ENCODE results near the gene KCNJ8. TPM values are rescaled to one million over a fixed set of nuclear protein-coding genes. Genes with fewer than 3 reads are reported as not detected.

Gene KCNJ8
- total RNA-seq, 2 donors from 2014 or later = 0.84 to 2.7 TPM

DNA sequence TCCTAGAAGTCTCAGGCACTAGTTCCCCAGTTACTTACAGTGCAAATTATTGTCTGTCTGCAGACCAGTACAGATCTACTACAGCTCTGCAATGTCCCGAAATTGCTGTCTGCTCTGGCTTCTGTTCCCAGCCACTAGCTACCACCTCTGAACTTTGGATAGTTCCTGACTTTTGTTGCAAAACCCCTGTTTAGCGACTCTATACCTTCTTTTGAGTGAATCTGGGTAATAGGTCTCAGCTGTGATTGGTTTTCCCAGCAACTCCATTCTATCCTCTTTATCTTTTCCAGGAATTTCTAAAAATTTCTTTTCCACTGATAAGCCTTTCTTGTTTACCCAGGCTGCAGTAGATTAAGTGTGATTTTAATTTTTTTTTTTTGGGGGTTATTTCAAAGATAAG lies 16.8 kb downstream of the KCNJ8 start:
- Mint-ChIP-seq H3K36me3 (ENCODE audit: low read depth) (no peaks in the 10 kb centered on the region), H3K27ac (no peak overlapping the region), H3K9me3 (no peaks in the 10 kb centered on the region), H3K4me1 (no peaks in the 10 kb centered on the region), H3K4me3 (no peak overlapping the region), H3K27me3 (ENCODE audit: insufficient read depth) (peaks cover 3% of the 10 kb centered on the region)
- TF ChIP-seq, protein P1, sequence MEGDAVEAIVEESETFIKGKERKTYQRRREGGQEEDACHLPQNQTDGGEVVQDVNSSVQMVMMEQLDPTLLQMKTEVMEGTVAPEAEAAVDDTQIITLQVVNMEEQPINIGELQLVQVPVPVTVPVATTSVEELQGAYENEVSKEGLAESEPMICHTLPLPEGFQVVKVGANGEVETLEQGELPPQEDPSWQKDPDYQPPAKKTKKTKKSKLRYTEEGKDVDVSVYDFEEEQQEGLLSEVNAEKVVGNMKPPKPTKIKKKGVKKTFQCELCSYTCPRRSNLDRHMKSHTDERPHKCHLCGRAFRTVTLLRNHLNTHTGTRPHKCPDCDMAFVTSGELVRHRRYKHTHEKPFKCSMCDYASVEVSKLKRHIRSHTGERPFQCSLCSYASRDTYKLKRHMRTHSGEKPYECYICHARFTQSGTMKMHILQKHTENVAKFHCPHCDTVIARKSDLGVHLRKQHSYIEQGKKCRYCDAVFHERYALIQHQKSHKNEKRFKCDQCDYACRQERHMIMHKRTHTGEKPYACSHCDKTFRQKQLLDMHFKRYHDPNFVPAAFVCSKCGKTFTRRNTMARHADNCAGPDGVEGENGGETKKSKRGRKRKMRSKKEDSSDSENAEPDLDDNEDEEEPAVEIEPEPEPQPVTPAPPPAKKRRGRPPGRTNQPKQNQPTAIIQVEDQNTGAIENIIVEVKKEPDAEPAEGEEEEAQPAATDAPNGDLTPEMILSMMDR (conservative IDR thresholded peaks at IDR 0.05) = no peak
- no peak overlapping the region for H3K27ac ChIP-seq (ENCODE audit: low read depth, low read length)
- no peaks in the 10 kb centered on the region for H3K36me3 ChIP-seq (ENCODE audit: control insufficient read depth, insufficient read depth, low read length)
- no peak overlapping the region for H3K9ac ChIP-seq (ENCODE audit: extremely low read depth, low read length, poor library complexity, severe bottlenecking)
- no peaks in the 10 kb centered on the region for H3K9me3 ChIP-seq (ENCODE audit: control insufficient read depth, low read length)
- H3K27me3 ChIP-seq (ENCODE audit: control insufficient read depth, insufficient read depth, low read length, poor library complexity, severe bottlenecking) = peaks cover 4% of the 10 kb centered on the region
- 89 to 100% methylated on average over 1 to 2 of the region's 2 CpGs for WGBS, 2 experiments (ENCODE audit: insufficient coverage in 1 of 2, insufficient read length in 1 of 2)
- DNase-seq = no peak
- no peaks in the 10 kb centered on the region for H3K4me1 ChIP-seq (ENCODE audit: control insufficient read depth, insufficient read depth, low read length)
- no peak overlapping the region for H3K4me3 ChIP-seq (ENCODE audit: low read length)

GRCh38 chr12:21756699-21757098 lies 17.8 kb downstream of the KCNJ8 start:
- H3K9me3 ChIP-seq (ENCODE audit: control insufficient read depth, low read length) = no peaks in the 10 kb centered on the region
- Mint-ChIP-seq H3K4me1 (no peaks in the 10 kb centered on the region), H3K27me3 (ENCODE audit: insufficient read depth) (peaks cover 3% of the 10 kb centered on the region), H3K9me3 (no peaks in the 10 kb centered on the region), H3K4me3 (no peak overlapping the region), H3K36me3 (ENCODE audit: low read depth) (no peaks in the 10 kb centered on the region), H3K27ac (no peak overlapping the region)
- peaks cover 4% of the 10 kb centered on the region for H3K27me3 ChIP-seq (ENCODE audit: control insufficient read depth, insufficient read depth, low read length, poor library complexity, severe bottlenecking)
- no peaks in the 10 kb centered on the region for H3K4me1 ChIP-seq (ENCODE audit: control insufficient read depth, insufficient read depth, low read length)
- TF ChIP-seq, protein P1 (conservative IDR thresholded peaks at IDR 0.05) = no peak
- 83 to 100% methylated on average over 1 to 4 of the region's 4 CpGs for WGBS, 2 experiments (ENCODE audit: insufficient coverage in 1 of 2, insufficient read length in 1 of 2)
- no peak overlapping the region for H3K4me3 ChIP-seq (ENCODE audit: low read length)
- no peak overlapping the region for H3K9ac ChIP-seq (ENCODE audit: extremely low read depth, low read length, poor library complexity, severe bottlenecking)
- no peak overlapping the region for H3K27ac ChIP-seq (ENCODE audit: low read depth, low read length)
- no peaks in the 10 kb centered on the region for H3K36me3 ChIP-seq (ENCODE audit: control insufficient read depth, insufficient read depth, low read length)
- DNase-seq = no peak

- 81% methylated on average over 4 of the region's 4 CpGs for WGBS, 2 experiments (ENCODE audit: insufficient coverage in 1 of 2, insufficient read length in 1 of 2)
These were observed 23.0 kb downstream of the KCNJ8 start for GRCh38 chr12:21751517-21751916.

More at GRCh38 chr12:21751517-21751916, 23.0 kb downstream of the KCNJ8 start:
- no peak overlapping the region for H3K27ac ChIP-seq (ENCODE audit: low read depth, low read length)
- no peak overlapping the region for H3K4me3 ChIP-seq (ENCODE audit: low read length)
- no peaks in the 10 kb centered on the region for H3K9me3 ChIP-seq (ENCODE audit: control insufficient read depth, low read length)
- H3K36me3 ChIP-seq (ENCODE audit: control insufficient read depth, insufficient read depth, low read length) = no peaks in the 10 kb centered on the region
- H3K9me3 Mint-ChIP-seq = no peaks in the 10 kb centered on the region
- TF ChIP-seq, protein P1 (conservative IDR thresholded peaks at IDR 0.05) = no peak
- no peaks in the 10 kb centered on the region for H3K4me1 ChIP-seq (ENCODE audit: control insufficient read depth, insufficient read depth, low read length)
- peaks cover 3% of the 10 kb centered on the region for H3K27me3 Mint-ChIP-seq (ENCODE audit: insufficient read depth)
- H3K9ac ChIP-seq (ENCODE audit: extremely low read depth, low read length, poor library complexity, severe bottlenecking) = no peak overlapping the region
- H3K4me3 Mint-ChIP-seq = no peak overlapping the region
- H3K27ac Mint-ChIP-seq = no peak overlapping the region
- H3K36me3 Mint-ChIP-seq (ENCODE audit: low read depth) = no peaks in the 10 kb centered on the region
- H3K27me3 ChIP-seq (ENCODE audit: control insufficient read depth, insufficient read depth, low read length, poor library complexity, severe bottlenecking) = peaks cover 4% of the 10 kb centered on the region
- no peaks in the 10 kb centered on the region for H3K4me1 Mint-ChIP-seq
- DNase-seq = no peak

Data from endodermal cell (in vitro differentiated cells).